WTC11 (cell line): ENCODE data around the gene AASDHPPT.

Experiments used
- ATF1 ChIP-seq: sonication (generic); formaldehyde crosslinking; IDR thresholded peaks from 2 replicates; pipeline ENCODE4 v1.8.1; 2023; ENCODE audit warnings: mild to moderate bottlenecking, moderate library complexity, missing genetic modification reagents
- CREB1 ChIP-seq: sonication (generic); formaldehyde crosslinking; IDR thresholded peaks from 2 replicates; pipeline ENCODE4 v1.8.0; 2023; ENCODE audit warnings: mild to moderate bottlenecking, missing genetic modification reagents
- IRF2 ChIP-seq: sonication (generic); formaldehyde crosslinking; IDR thresholded peaks from 2 replicates; pipeline ENCODE4 v1.8.0; 2022; ENCODE audit warnings: low read depth, missing genetic modification reagents, borderline replicate concordance
- NFYB ChIP-seq: sonication (generic); formaldehyde crosslinking; conservative IDR thresholded peaks from 2 replicates; pipeline ENCODE4 v1.8.0; 2022; ENCODE audit warnings: low read depth, missing genetic modification reagents
- SMAD3 ChIP-seq: sonication (generic); formaldehyde crosslinking; IDR thresholded peaks from 2 replicates; pipeline ENCODE4 v1.8.0; 2022; ENCODE audit warnings: missing genetic modification reagents, mild to moderate bottlenecking, borderline replicate concordance
- SP1 ChIP-seq: sonication (generic); formaldehyde crosslinking; conservative IDR thresholded peaks from 2 replicates; pipeline ENCODE4 v1.8.1; 2022; ENCODE audit warnings: missing genetic modification reagents
- TF ChIP-seq, protein P1 (sequence below): fragments of 200-600 bp; IDR thresholded peaks from 2 replicates; pipeline ENCODE4 v1.8.0; 2022; ENCODE audit warnings: antibody characterized with exemption
- TF ChIP-seq, protein P2 (sequence below): sonication (generic); formaldehyde crosslinking; IDR thresholded peaks from 2 replicates; pipeline ENCODE4 v1.8.1; 2023; ENCODE audit warnings: mild to moderate bottlenecking, missing genetic modification reagents, moderate library complexity
- TF ChIP-seq, protein P3 (sequence below): sonication (generic); formaldehyde crosslinking; IDR thresholded peaks from 2 replicates; pipeline ENCODE4 v1.8.1; 2022; ENCODE audit warnings: low read depth, mild to moderate bottlenecking, moderate library complexity, missing genetic modification reagents, borderline replicate concordance

DNA sequence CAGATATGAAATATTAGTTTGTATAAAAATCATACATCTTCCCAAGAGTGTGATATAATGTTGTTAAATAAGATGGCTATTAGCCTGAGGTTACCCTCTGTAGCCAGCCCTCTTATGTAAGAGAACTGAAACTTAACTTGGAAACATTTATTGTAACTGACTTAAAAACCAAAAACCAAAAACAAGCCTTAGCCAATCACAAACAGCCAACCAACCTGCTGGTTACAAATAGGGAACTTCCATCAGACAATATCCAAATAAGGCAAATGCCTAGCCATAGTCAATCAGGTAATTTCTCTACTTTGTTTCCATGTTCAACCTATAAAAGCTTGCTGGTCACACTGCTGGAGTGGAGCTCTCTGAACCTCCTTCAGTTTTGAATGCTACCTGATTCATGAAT lies 14.5 kb upstream of the AASDHPPT start:
- TF ChIP-seq, protein P1, sequence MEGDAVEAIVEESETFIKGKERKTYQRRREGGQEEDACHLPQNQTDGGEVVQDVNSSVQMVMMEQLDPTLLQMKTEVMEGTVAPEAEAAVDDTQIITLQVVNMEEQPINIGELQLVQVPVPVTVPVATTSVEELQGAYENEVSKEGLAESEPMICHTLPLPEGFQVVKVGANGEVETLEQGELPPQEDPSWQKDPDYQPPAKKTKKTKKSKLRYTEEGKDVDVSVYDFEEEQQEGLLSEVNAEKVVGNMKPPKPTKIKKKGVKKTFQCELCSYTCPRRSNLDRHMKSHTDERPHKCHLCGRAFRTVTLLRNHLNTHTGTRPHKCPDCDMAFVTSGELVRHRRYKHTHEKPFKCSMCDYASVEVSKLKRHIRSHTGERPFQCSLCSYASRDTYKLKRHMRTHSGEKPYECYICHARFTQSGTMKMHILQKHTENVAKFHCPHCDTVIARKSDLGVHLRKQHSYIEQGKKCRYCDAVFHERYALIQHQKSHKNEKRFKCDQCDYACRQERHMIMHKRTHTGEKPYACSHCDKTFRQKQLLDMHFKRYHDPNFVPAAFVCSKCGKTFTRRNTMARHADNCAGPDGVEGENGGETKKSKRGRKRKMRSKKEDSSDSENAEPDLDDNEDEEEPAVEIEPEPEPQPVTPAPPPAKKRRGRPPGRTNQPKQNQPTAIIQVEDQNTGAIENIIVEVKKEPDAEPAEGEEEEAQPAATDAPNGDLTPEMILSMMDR, result no peak
- TF ChIP-seq, protein P2, sequence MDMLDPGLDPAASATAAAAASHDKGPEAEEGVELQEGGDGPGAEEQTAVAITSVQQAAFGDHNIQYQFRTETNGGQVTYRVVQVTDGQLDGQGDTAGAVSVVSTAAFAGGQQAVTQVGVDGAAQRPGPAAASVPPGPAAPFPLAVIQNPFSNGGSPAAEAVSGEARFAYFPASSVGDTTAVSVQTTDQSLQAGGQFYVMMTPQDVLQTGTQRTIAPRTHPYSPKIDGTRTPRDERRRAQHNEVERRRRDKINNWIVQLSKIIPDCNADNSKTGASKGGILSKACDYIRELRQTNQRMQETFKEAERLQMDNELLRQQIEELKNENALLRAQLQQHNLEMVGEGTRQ (CRISPR knock-in tag), result no peak
- TF ChIP-seq, protein P3, sequence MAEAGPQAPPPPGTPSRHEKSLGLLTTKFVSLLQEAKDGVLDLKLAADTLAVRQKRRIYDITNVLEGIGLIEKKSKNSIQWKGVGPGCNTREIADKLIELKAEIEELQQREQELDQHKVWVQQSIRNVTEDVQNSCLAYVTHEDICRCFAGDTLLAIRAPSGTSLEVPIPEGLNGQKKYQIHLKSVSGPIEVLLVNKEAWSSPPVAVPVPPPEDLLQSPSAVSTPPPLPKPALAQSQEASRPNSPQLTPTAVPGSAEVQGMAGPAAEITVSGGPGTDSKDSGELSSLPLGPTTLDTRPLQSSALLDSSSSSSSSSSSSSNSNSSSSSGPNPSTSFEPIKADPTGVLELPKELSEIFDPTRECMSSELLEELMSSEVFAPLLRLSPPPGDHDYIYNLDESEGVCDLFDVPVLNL (CRISPR knock-in tag), result no peak
- TF ChIP-seq CREB1 (CRISPR knock-in tag) (no peak), NFYB (CRISPR knock-in tag) (no peak), IRF2 (no peak), SP1 (CRISPR knock-in tag) (no peak), SMAD3 (CRISPR knock-in tag) (no peak), ATF1 (no peak)
